OCI-LY1 (cell line): ENCODE data around the gene PREP.

Experiments used
- H2AFZ ChIP-seq: fragments of 200-600 bp; sonication (generic), shearing (Covaris generic); 2 replicates; pipeline ENCODE4 v1.6.0; 2014; ENCODE audit warnings: antibody characterized with exemption, mild to moderate bottlenecking, low read length
- H3F3A ChIP-seq: fragments of 200-600 bp; sonication (generic), shearing (Covaris generic); 2 replicates; pipeline ENCODE4 v1.6.0; 2014; ENCODE audit warnings: mild to moderate bottlenecking, antibody characterized with exemption, low read length, moderate library complexity; ENCODE audit not compliant: insufficient read depth
- H3K27ac ChIP-seq: fragments of 200-600 bp; sonication (generic); 2 replicates; pipeline ENCODE4 v1.5.1; 2014; ENCODE audit warnings: low read length, mixed run types, mild to moderate bottlenecking, low read depth; ENCODE audit not compliant: poor library complexity, severe bottlenecking
- H3K27me3 ChIP-seq: fragments of 200-600 bp; sonication (generic); 2 replicates; pipeline ENCODE4 v1.6.0; 2014; ENCODE audit warnings: antibody characterized with exemption, mild to moderate bottlenecking, low read length, moderate library complexity; ENCODE audit not compliant: insufficient read depth
- H3K36me3 ChIP-seq: fragments of 200-600 bp; sonication (generic); 2 replicates; pipeline ENCODE4 v1.6.1; 2014; ENCODE audit warnings: mild to moderate bottlenecking, antibody characterized with exemption, low read length, moderate library complexity, mixed read lengths; ENCODE audit not compliant: insufficient read depth
- H3K4me1 ChIP-seq: fragments of 200-600 bp; sonication (generic); 2 replicates; pipeline ENCODE4 v1.5.1; 2014; ENCODE audit warnings: mild to moderate bottlenecking, low read length, moderate library complexity; ENCODE audit not compliant: insufficient read depth, severe bottlenecking
- H3K4me2 ChIP-seq: fragments of 200-600 bp; sonication (generic), shearing (Covaris generic); 2 replicates; pipeline ENCODE4 v1.6.1; 2014; ENCODE audit warnings: low read length
- H3K4me3 ChIP-seq: fragments of 200-600 bp; sonication (generic); 2 replicates; pipeline ENCODE4 v1.5.1; 2014; ENCODE audit warnings: low read length, low read depth, mild to moderate bottlenecking, mixed read lengths; ENCODE audit not compliant: poor library complexity, severe bottlenecking
- H3K79me2 ChIP-seq: fragments of 200-600 bp; shearing (Covaris generic); 2 replicates; pipeline ENCODE4 v1.6.1; 2016; ENCODE audit warnings: mixed run types, low read length, mixed read lengths; ENCODE audit not compliant: insufficient read depth
- H3K9ac ChIP-seq: fragments of 200-600 bp; sonication (generic), shearing (Covaris generic); 2 replicates; pipeline ENCODE4 v1.6.1; 2014; ENCODE audit warnings: mild to moderate bottlenecking, low read length, mixed read lengths
- H3K9me2 ChIP-seq: fragments of 200-600 bp; sonication (generic), shearing (Covaris generic); 2 replicates; pipeline ENCODE4 v1.6.1; 2014; ENCODE audit warnings: low read depth, mild to moderate bottlenecking, low read length, mixed read lengths
- H3K9me3 ChIP-seq: fragments of 200-600 bp; shearing (Covaris generic); 2 replicates; pipeline ENCODE4 v1.6.1; 2014; ENCODE audit warnings: low read length, mixed read lengths
- H4K20me1 ChIP-seq: fragments of 200-600 bp; sonication (generic), shearing (Covaris generic); 2 replicates; pipeline ENCODE4 v1.6.0; 2016; ENCODE audit warnings: mild to moderate bottlenecking, low read length; ENCODE audit not compliant: insufficient read depth
- CTCF ChIP-seq: fragments of 200-600 bp; sonication (generic), shearing (Covaris generic); IDR thresholded peaks from 2 replicates; pipeline ENCODE4 v1.5.1; 2017; ENCODE audit warnings: mild to moderate bottlenecking, antibody characterized with exemption, low read length, moderate library complexity, mixed read lengths
- EZH2 ChIP-seq: fragments of 200-600 bp; sonication (generic), shearing (Covaris generic); IDR thresholded peaks from 2 replicates; pipeline ENCODE4 v1.8.0; 2017; ENCODE audit warnings: borderline replicate concordance, mixed run types, mild to moderate bottlenecking, antibody characterized with exemption, low read length, moderate library complexity, mixed read lengths

The PREP gene

GRCh38 chr6:105372849-105373182, 30.1 kb downstream of the PREP start:
- no peaks in the 10 kb centered on the region for H3K27me3 ChIP-seq
- no peaks in the 10 kb centered on the region for H3K9me2 ChIP-seq
- no peak overlapping the region for H3K4me3 ChIP-seq
- H3K79me2 ChIP-seq = no peaks in the 10 kb centered on the region
- no peaks in the 10 kb centered on the region for H3F3A ChIP-seq
- no peak overlapping the region for H2AFZ ChIP-seq
- H4K20me1 ChIP-seq = no peaks in the 10 kb centered on the region
- no peak overlapping the region for H3K9ac ChIP-seq
- TF ChIP-seq CTCF (no peak), EZH2 (no peak)
- H3K27ac ChIP-seq = no peak overlapping the region
- no peaks in the 10 kb centered on the region for H3K4me1 ChIP-seq
- H3K4me2 ChIP-seq = no peak overlapping the region
- peaks cover 51% of the 10 kb centered on the region for H3K36me3 ChIP-seq
- no peaks in the 10 kb centered on the region for H3K9me3 ChIP-seq

- no peak overlapping the region for H3K27ac ChIP-seq
- peaks cover 54% of the 10 kb centered on the region for H3K36me3 ChIP-seq
- no peaks in the 10 kb centered on the region for H3F3A ChIP-seq
- H3K4me3 ChIP-seq = no peak overlapping the region
- H4K20me1 ChIP-seq = no peaks in the 10 kb centered on the region
- no peak overlapping the region for H2AFZ ChIP-seq
- no peak overlapping the region for H3K9ac ChIP-seq
- H3K79me2 ChIP-seq = no peaks in the 10 kb centered on the region
- H3K4me1 ChIP-seq = no peaks in the 10 kb centered on the region
- TF ChIP-seq EZH2 = no peak
- no peak for TF ChIP-seq CTCF
- no peaks in the 10 kb centered on the region for H3K9me3 ChIP-seq
- H3K27me3 ChIP-seq = no peaks in the 10 kb centered on the region
- H3K9me2 ChIP-seq = no peaks in the 10 kb centered on the region
- H3K4me2 ChIP-seq = no peak overlapping the region
Measured at GRCh38 chr6:105372142-105372848, 30.6 kb downstream of the PREP start.

GRCh38 chr6:105370351-105370750, 32.5 kb downstream of the PREP start:
- Histone ChIP-seq H3K27me3 (no peaks in the 10 kb centered on the region), H3K4me1 (no peaks in the 10 kb centered on the region), H3K9me3 (no peaks in the 10 kb centered on the region), H3K4me2 (no peak overlapping the region), H3K36me3 (peaks cover 57% of the 10 kb centered on the region), H3K79me2 (no peaks in the 10 kb centered on the region), H3K27ac (no peak overlapping the region), H3F3A (no peaks in the 10 kb centered on the region), H3K4me3 (no peak overlapping the region), H3K9ac (no peak overlapping the region), H4K20me1 (no peaks in the 10 kb centered on the region), H3K9me2 (no peaks in the 10 kb centered on the region), H2AFZ (no peak overlapping the region)
- TF ChIP-seq CTCF (no peak), EZH2 (no peak)
